NB4 (cell line): ENCODE measurements around the gene FERMT1.

ENCODE experiments used
- DNase-seq: peaks from one replicate; pipeline ENCODE4 v3.0.0; 2010; ENCODE audit warnings: low read depth
- H3K4me3 ChIP-seq: one replicate; pipeline ENCODE4 v1.5.1; 2011; ENCODE audit warnings: mild to moderate bottlenecking, low read depth, low read length, moderate library complexity
- MYC ChIP-seq: IDR thresholded peaks from 2 replicates; pipeline ENCODE4 v1.6.1; 2011; ENCODE audit warnings: low read depth, low read length
- POLR2A ChIP-seq: IDR thresholded peaks from 2 replicates; pipeline ENCODE4 v1.6.1; 2011; ENCODE audit warnings: mild to moderate bottlenecking; ENCODE audit not compliant: insufficient read length; ENCODE audit errors: extremely low read depth
- TF ChIP-seq, protein P1 (sequence below): IDR thresholded peaks from one replicate; pipeline ENCODE4 v1.5.1; 2012; ENCODE audit warnings: low read depth, low read length
- TF ChIP-seq, protein P2 (sequence below): IDR thresholded peaks from 2 replicates; pipeline ENCODE4 v1.6.1; 2011; ENCODE audit warnings: low read depth, low read length

The FERMT1 gene

GRCh38 chr20:6160736-6161135 lies 37.9 kb upstream of the FERMT1 start:
- TF ChIP-seq MYC, result no peak
- TF ChIP-seq POLR2A, result no peak
- TF ChIP-seq, protein P1, sequence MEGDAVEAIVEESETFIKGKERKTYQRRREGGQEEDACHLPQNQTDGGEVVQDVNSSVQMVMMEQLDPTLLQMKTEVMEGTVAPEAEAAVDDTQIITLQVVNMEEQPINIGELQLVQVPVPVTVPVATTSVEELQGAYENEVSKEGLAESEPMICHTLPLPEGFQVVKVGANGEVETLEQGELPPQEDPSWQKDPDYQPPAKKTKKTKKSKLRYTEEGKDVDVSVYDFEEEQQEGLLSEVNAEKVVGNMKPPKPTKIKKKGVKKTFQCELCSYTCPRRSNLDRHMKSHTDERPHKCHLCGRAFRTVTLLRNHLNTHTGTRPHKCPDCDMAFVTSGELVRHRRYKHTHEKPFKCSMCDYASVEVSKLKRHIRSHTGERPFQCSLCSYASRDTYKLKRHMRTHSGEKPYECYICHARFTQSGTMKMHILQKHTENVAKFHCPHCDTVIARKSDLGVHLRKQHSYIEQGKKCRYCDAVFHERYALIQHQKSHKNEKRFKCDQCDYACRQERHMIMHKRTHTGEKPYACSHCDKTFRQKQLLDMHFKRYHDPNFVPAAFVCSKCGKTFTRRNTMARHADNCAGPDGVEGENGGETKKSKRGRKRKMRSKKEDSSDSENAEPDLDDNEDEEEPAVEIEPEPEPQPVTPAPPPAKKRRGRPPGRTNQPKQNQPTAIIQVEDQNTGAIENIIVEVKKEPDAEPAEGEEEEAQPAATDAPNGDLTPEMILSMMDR, result no peak
- TF ChIP-seq, protein P2, sequence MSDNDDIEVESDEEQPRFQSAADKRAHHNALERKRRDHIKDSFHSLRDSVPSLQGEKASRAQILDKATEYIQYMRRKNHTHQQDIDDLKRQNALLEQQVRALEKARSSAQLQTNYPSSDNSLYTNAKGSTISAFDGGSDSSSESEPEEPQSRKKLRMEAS, result no peak

DNA sequence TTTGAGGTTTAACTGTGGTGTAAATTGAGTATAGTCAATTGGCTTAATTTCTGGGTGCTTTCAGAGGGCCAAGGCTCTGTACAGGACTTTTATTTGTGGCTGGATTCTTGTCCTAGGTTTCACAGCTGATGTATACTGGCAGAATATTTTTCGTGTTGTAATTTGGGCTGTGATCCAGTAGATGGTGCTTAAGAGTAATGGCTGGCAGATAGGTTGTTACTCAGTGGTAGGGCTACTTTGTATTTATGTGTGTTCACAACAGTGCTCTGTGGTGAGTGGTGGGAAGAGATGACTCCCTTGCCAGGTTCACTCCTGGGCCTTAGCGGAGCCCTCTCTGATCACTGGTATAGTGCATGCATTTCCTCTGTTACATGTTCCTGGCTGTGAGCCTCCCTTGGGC lies 34.5 kb upstream of the FERMT1 start:
- TF ChIP-seq MYC, result no peak
- TF ChIP-seq POLR2A, result no peak
- TF ChIP-seq, protein P2, result no peak
- TF ChIP-seq, protein P1, result peak; percentile 40
- H3K4me3 ChIP-seq, result no peak overlapping the region
- peak; percentile 43 for DNase-seq

More at GRCh38 chr20:6160736-6161135, 37.9 kb upstream of the FERMT1 start:
- no peak overlapping the region for H3K4me3 ChIP-seq
- DNase-seq, result no peak

- TF ChIP-seq, protein P2, result no peak
- TF ChIP-seq POLR2A (no peak), MYC (no peak)
- TF ChIP-seq, protein P1, result no peak
- no peak for DNase-seq
- H3K4me3 ChIP-seq, result no peak overlapping the region
These were observed 29.9 kb upstream of the FERMT1 start for GRCh38 chr20:6152777-6153176.

- TF ChIP-seq, protein P2, result no peak
- TF ChIP-seq, protein P1, result no peak
- TF ChIP-seq MYC (no peak), POLR2A (no peak)
- H3K4me3 ChIP-seq, result no peak overlapping the region
- DNase-seq, result no peak
These were observed 25.2 kb upstream of the FERMT1 start for GRCh38 chr20:6148073-6148472.

GRCh38 chr20:6142348-6142993 lies 19.6 kb upstream of the FERMT1 start:
- TF ChIP-seq MYC, result no peak
- TF ChIP-seq, protein P1, result peak; percentile 72
- H3K4me3 ChIP-seq, result no peak overlapping the region
- peak; percentile 78 for DNase-seq

GRCh38 chr20:6140947-6141346 lies 18.1 kb upstream of the FERMT1 start:
- no peak overlapping the region for H3K4me3 ChIP-seq
- TF ChIP-seq MYC, result no peak
- TF ChIP-seq, protein P1, result peak; percentile 40
- DNase-seq, result peak; percentile 42
